Measurements from ENCODE around the gene ECPAS. TPM values are rescaled to one million over a fixed set of nuclear protein-coding genes. Genes with fewer than 3 reads are reported as not detected.

ECPAS gene
- total and polyA plus RNA-seq, 2 donors (not counting 1 experiment from before 2014, with no cell fraction given), result 12.9 to 69.5 TPM

- no peaks in the 10 kb centered on the region for H3K79me2 ChIP-seq (ENCODE audit: control insufficient read depth, insufficient read depth, low read length)
- no peaks in the 10 kb centered on the region for H3K36me3 ChIP-seq (replicated peaks in 1 of 2; ENCODE audit: control extremely low read depth in 1 of 2, control insufficient read depth in 1 of 2, extremely low read depth in 1 of 2, insufficient read depth in 2 of 2, low read length in 1 of 2)
- intact Hi-C loops (cut with micrococcal nuclease), result no loop called here
- Mint-ChIP-seq H3K4me1 (no peaks in the 10 kb centered on the region), H3K4me3 (no peak overlapping the region), H3K27me3 (peaks cover 13% of the 10 kb centered on the region), H3K9me3 (ENCODE audit: insufficient read depth) (no peaks in the 10 kb centered on the region), H3K27ac (no peak overlapping the region)
- CTCF ChIA-PET, result no interaction called here
- H4K20me1 ChIP-seq (ENCODE audit: control insufficient read depth, insufficient read depth, low read length, poor library complexity, severe bottlenecking), result no peaks in the 10 kb centered on the region
- TF ChIP-seq EZH2 (IDR thresholded peaks at IDR 0.05; ENCODE audit: borderline replicate concordance, insufficient read depth, low read depth, low read length, poor library complexity, severe bottlenecking) (no peak), CTCF (IDR thresholded peaks at IDR 0.05) (no peak)
- no peak overlapping the region for H3K9ac ChIP-seq (ENCODE audit: low read length)
- H2AFZ ChIP-seq (ENCODE audit: insufficient read depth, low read depth, low read length, poor library complexity, severe bottlenecking), result no peak overlapping the region
- ATAC-seq (ENCODE audit: low read depth) (no peak), DNase-seq (no peak)
- POLR2A ChIA-PET, result no interaction called here
- H3K27ac ChIP-seq (ENCODE audit: low read length in 2 of 2), result no peak overlapping the region
- peaks cover 0 to 14% (median 0%) of the 10 kb centered on the region in 3 donors for H3K9me3 ChIP-seq (ENCODE audit: control extremely low read depth in 1 of 3, control insufficient read depth in 2 of 3, insufficient read depth in 1 of 3, low read length in 2 of 3)
- WGBS (ENCODE audit: insufficient coverage), result 94% methylated on average over 3 of the region's 3 CpGs
- H3K27me3 ChIP-seq (replicated peaks in 1 of 4; ENCODE audit: control extremely low read depth in 1 of 4, control insufficient read depth in 3 of 4, insufficient read depth in 4 of 4, low read length in 3 of 4), result peaks cover 0 to 4% (median 0%) of the 10 kb centered on the region in 4 experiments
- no peaks in the 10 kb centered on the region for H3K4me1 ChIP-seq (ENCODE audit: control insufficient read depth in 2 of 2, insufficient read depth in 2 of 2, low read length in 2 of 2)
- no peak overlapping the region for H3K4me2 ChIP-seq (replicated peaks; ENCODE audit: low read depth, low read length, poor library complexity, severe bottlenecking)
- H3K4me3 ChIP-seq (ENCODE audit: control extremely low read depth in 1 of 5, extremely low read depth in 1 of 5, insufficient read depth in 1 of 5, low read depth in 2 of 5, low read length in 4 of 5), result no peak overlapping the region
These were observed 18.3 kb upstream of the ECPAS start for GRCh38 chr9:111502506-111502905.

- TF ChIP-seq CTCF (IDR thresholded peaks at IDR 0.05) (no peak), EZH2 (IDR thresholded peaks at IDR 0.05; ENCODE audit: borderline replicate concordance, insufficient read depth, low read depth, low read length, poor library complexity, severe bottlenecking) (no peak)
- WGBS (ENCODE audit: insufficient coverage), result 92% methylated on average over 4 of the region's 6 CpGs
These were observed 17.5 kb upstream of the ECPAS start for GRCh38 chr9:111501648-111502047.

More at GRCh38 chr9:111501648-111502047, 17.5 kb upstream of the ECPAS start:
- intact Hi-C loops (cut with micrococcal nuclease), result no loop called here
- Histone ChIP-seq H3K27me3 (replicated peaks in 1 of 4; ENCODE audit: control extremely low read depth in 1 of 4, control insufficient read depth in 3 of 4, insufficient read depth in 4 of 4, low read length in 3 of 4) (peaks cover 0 to 4% (median 0%) of the 10 kb centered on the region in 4 experiments), H2AFZ (ENCODE audit: insufficient read depth, low read depth, low read length, poor library complexity, severe bottlenecking) (no peak overlapping the region), H3K36me3 (replicated peaks in 1 of 2; ENCODE audit: control extremely low read depth in 1 of 2, control insufficient read depth in 1 of 2, extremely low read depth in 1 of 2, insufficient read depth in 2 of 2, low read length in 1 of 2) (no peaks in the 10 kb centered on the region), H3K27ac (ENCODE audit: low read length in 2 of 2) (no peak overlapping the region), H3K4me1 (ENCODE audit: control insufficient read depth in 2 of 2, insufficient read depth in 2 of 2, low read length in 2 of 2) (no peaks in the 10 kb centered on the region), H3K4me3 (ENCODE audit: control extremely low read depth in 1 of 5, extremely low read depth in 1 of 5, insufficient read depth in 1 of 5, low read depth in 2 of 5, low read length in 4 of 5) (no peak overlapping the region), H3K79me2 (ENCODE audit: control insufficient read depth, insufficient read depth, low read length) (no peaks in the 10 kb centered on the region), H3K9me3 (ENCODE audit: control extremely low read depth in 1 of 3, control insufficient read depth in 2 of 3, insufficient read depth in 1 of 3, low read length in 2 of 3) (peaks cover 0 to 14% (median 0%) of the 10 kb centered on the region in 3 donors), H4K20me1 (ENCODE audit: control insufficient read depth, insufficient read depth, low read length, poor library complexity, severe bottlenecking) (no peaks in the 10 kb centered on the region), H3K4me2 (replicated peaks; ENCODE audit: low read depth, low read length, poor library complexity, severe bottlenecking) (no peak overlapping the region), H3K9ac (ENCODE audit: low read length) (no peak overlapping the region)
- Mint-ChIP-seq H3K27ac (no peak overlapping the region), H3K9me3 (ENCODE audit: insufficient read depth) (no peaks in the 10 kb centered on the region), H3K4me1 (no peaks in the 10 kb centered on the region), H3K27me3 (peaks cover 13% of the 10 kb centered on the region), H3K4me3 (no peak overlapping the region)
- ATAC-seq (ENCODE audit: low read depth) (no peak), DNase-seq (no peak)
- ChIA-PET CTCF (no interaction called here), POLR2A (no interaction called here)

Measured in B cell (primary cell).